Femur (tissue), 1 donor: ENCODE results near the gene CHRM1.
"Not testable (repeated sequence)": the region's sequence is repeated elsewhere in the genome, so short reads cannot be mapped to it uniquely, and the experiment has no call there.

Experiments
- DNase-seq: peaks from one replicate; pipeline ENCODE4 v3.0.0-alpha.2; 2017

The CHRM1 gene

GRCh38 chr11:62874851-62875250 lies 46.3 kb downstream of the CHRM1 start:
- DNase-seq, result no peak

GRCh38 chr11:62865635-62866034 lies 55.5 kb downstream of the CHRM1 start:
- DNase-seq, result no peak

- no peak for DNase-seq
Measured at GRCh38 chr11:62863687-62864335, 57.4 kb downstream of the CHRM1 start.

GRCh38 chr11:62861564-62862192 lies 59.5 kb downstream of the CHRM1 start:
- not testable (repeated sequence) for DNase-seq

- DNase-seq, result no peak
Measured at GRCh38 chr11:62860835-62861563, 60.2 kb downstream of the CHRM1 start.

GRCh38 chr11:62859281-62859703 lies 61.9 kb downstream of the CHRM1 start:
- not testable (repeated sequence) for DNase-seq
